AG08395 (cell line): ENCODE data around the gene RBM27.
A peak's percentile ranks its signal among the peaks of the same experiment; 100 is the strongest.
"Not testable (repeated sequence)": the region's sequence is repeated elsewhere in the genome, so short reads cannot be mapped to it uniquely, and the experiment has no call there.

ENCODE experiments used
- DNase-seq: peaks from one replicate; pipeline ENCODE4 v3.0.0; 2012; ENCODE audit warnings: mixed read lengths, low spot score

The RBM27 gene, protein sequence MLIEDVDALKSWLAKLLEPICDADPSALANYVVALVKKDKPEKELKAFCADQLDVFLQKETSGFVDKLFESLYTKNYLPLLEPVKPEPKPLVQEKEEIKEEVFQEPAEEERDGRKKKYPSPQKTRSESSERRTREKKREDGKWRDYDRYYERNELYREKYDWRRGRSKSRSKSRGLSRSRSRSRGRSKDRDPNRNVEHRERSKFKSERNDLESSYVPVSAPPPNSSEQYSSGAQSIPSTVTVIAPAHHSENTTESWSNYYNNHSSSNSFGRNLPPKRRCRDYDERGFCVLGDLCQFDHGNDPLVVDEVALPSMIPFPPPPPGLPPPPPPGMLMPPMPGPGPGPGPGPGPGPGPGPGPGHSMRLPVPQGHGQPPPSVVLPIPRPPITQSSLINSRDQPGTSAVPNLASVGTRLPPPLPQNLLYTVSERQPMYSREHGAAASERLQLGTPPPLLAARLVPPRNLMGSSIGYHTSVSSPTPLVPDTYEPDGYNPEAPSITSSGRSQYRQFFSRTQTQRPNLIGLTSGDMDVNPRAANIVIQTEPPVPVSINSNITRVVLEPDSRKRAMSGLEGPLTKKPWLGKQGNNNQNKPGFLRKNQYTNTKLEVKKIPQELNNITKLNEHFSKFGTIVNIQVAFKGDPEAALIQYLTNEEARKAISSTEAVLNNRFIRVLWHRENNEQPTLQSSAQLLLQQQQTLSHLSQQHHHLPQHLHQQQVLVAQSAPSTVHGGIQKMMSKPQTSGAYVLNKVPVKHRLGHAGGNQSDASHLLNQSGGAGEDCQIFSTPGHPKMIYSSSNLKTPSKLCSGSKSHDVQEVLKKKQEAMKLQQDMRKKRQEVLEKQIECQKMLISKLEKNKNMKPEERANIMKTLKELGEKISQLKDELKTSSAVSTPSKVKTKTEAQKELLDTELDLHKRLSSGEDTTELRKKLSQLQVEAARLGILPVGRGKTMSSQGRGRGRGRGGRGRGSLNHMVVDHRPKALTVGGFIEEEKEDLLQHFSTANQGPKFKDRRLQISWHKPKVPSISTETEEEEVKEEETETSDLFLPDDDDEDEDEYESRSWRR

DNA sequence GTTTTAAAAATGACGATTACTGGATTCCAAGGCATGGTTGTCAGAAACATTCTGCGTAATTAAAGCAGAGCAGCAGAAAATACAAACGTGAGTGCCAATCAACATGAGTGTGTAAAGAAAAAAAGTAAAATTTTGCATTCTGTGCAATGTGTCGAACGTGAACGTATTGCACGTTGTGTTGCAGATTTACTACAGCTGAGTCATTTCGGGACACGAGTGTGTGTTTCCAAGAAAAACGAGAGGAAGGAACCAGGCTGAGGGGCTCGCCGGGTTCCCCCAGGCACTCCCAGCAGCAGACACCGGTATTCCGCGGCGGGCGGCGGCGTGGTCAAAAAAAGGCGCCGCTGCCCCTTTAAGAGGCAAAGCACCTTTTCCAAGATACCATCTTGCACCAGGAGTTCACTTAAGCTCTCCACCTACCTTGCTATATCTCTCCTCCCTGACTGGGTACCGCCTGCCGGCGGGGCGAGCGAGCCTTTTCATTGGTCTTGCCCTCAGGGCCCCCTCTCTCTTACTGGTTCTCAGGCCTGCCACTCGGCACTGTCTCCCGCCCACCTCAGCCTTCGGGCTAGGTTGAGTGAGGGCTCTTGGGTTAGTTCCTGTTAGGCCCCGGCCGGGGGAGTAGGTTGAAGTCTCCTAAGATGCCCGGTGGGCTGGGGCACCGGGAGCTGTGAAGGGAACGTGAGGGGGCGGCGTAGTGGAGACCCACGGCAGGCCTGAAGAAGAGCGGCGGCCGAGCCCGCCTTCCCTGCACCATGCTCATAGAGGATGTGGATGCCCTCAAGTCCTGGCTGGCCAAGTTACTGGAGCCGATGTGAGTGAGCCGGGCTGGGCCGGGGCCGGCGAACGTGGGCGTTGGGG is at the start of gene RBM27:
Gene RBM27 (plus strand): TSS at position 595 of the 861 bp plus-strand sequence. CDS start 161 bp downstream, at position 756.
- DNase-seq = peak; percentile 100

DNA sequence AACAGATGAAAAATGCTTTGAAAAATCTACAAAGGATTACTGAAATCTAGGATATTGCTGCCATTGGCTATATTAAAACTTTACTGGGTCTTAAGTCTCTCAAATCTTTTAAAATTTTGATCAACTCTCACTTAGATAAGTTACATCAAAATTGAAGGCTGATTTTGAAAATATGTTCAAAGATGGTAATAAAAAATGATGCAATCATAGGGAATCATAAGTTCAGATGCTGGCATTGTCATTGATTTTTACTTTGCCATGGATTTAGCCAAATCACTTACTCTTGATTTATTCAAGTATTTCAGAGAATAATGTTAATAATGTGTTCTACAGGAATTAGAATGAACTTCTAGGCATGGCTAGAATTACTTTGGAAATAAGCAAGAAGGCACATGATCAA is 45.1 kb upstream of the RBM27 start:
- no peak for DNase-seq

DNA sequence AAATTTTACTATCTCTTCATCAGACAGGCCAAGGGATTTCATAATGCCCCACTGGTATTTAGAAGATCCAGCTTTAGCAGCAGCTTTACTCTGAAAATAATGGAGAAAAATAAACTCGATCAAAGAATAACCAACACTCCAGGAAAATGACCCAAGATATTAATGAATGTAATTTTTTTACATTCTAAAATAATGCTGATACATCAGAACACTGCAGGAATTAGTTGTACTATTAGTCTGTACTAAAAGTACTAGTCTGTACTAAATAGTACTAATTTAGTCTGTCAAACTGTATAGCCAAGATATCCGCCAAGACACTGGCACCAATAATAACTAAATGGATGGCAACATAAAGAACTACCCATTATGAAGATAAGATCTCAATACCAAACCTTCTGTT is 39.0 kb upstream of the RBM27 start:
- DNase-seq = no peak

DNA sequence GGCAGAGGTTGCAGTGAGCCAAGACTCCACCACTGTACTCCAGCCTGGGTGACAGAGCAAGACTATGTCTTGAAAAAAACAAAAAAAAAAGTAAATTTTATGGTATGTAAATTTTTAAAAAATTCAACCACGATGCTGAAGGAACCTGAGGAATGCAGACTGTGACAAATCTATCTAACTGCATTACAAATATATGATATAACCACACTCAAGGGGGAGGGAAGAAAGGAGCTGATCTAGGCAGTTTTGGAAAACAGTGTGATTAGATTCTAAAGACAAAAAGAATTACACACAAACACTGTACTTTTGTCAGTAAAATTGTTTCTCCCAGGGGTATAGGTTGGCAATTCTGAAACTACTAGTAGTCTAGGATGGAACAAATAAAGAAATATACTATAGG is 37.9 kb upstream of the RBM27 start:
- peak; percentile 4 for DNase-seq

DNA sequence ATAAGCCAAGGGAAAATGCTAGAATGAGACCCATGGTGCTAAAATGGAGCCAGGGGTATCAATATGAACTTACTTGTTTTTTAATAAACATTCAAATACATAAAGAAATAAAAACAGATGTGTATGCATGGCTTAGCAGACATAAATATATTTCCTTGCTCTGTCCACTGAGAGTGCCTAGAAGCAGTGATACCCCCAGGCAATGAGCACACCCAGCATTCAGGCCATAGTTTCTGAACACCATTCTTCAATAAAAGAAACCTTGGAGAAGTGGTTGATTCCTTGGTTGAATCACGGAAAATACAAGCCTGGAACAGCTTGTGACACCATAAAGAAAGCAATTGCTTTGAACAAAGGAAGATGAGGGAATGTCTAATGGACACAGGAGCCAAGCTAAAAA is 37.5 kb upstream of the RBM27 start:
- DNase-seq = no peak

DNA sequence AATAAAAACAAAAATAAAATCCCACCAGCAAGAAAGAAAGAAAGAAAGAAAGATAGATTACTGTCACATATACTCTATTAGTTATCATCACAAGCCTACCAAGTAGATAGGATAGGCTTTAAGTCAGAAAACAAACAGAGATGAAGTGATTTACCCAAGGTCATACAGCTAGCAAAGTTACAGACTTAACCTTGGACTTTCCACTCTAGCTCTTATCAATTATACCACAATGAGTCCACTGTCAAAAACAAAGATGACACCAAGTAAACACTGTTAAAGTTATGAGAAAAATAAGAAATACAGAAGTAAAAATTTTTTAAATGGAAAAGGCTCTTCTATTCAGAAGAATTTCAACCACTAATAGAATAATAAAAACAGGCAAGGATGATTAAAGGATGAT is 34.3 kb upstream of the RBM27 start:
- DNase-seq = no peak

DNA sequence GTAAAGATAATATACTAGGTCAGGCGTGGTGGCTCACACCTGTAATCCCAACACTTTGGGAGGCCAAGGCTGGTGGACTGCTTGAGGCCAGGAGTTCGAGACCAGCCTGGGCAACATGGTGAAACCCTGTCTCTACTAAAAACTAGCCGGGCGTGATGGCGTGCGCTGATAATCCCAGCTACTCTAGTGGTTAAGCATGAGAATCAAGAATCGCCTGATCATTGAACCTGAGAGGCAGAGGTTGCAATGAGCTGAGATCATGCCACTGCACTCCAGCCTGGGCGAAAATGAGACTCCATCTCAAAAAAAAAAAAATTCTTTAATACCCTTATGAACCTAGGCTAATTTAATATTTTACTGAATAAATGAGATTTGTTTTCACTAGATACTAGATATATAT is 30.4 kb upstream of the RBM27 start:
- DNase-seq = not testable (repeated sequence)

DNA sequence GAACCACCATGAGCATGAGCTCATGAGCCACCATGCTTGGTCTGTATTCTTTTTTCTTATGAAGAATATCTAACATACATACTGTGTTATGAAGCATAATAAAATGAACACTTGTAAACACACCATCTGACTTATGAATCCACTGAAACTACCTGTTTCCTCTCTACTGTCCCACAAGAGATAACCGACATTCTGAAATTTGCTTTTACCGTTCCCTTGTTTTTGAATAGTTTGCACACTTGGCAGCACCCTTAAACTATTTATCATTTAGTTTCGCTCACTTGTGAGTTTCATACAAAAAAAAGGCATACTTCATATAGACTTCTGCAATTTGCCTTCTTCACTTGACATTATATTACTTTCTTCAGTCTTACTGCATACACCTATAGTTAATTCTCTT is 29.8 kb upstream of the RBM27 start:
- DNase-seq = no peak

DNA sequence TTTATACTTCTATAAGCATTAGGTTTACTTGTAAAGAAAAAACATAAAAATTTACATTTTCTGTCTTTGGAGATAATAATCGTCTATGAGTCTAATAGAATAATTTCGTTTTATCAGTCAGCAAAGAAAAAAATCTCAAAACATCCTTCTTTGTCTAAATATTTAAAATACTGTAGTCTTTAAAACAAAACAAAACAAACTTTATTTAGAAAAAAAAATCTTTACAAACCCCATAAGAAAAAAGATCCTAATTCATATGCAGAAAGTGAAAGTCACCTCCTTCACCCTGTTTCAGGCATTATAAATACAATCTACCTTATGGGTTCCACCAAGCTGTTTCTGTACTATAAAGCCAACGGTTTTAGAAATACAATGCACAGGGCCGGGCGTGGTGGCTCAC is 26.6 kb upstream of the RBM27 start:
- no peak for DNase-seq

DNA sequence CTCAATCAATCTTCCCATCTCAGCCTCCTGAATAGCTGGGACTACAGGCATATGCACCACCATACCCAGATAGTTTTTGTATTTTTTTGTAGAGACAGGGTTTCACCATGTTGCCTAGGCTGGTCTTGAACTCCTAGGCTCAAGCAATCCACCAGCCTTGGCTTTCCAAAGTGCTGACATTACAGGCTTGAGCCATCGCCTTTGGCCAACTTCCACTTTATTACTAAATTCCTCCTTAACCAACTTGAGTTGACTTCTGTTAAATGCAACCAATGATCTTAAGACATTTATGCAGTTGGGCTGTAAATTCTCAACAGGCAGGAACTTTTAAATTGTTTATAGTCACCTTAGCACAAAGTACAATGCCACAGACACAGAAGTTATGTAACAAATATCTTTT is 23.7 kb upstream of the RBM27 start:
- no peak for DNase-seq

DNA sequence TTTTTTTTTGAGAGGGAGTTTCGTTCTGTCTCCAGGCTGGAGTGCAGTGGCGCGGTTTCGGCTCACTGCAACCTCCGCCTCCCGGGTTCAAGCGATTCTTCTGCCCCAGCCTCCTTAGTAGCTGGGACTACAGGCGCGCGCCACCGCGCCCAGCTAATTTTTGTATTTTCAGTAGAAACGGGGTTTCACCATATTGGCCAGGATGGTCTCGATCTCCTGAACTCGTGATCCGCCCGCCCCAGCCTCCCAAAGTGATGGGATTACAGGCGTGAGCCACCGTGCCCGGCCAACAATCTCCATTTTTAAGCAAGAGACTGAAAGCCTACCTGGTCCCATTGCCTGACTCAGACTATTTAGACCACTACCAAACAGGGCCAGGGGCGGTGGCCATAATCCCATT is 20.0 kb upstream of the RBM27 start:
- not testable (repeated sequence) for DNase-seq

DNA sequence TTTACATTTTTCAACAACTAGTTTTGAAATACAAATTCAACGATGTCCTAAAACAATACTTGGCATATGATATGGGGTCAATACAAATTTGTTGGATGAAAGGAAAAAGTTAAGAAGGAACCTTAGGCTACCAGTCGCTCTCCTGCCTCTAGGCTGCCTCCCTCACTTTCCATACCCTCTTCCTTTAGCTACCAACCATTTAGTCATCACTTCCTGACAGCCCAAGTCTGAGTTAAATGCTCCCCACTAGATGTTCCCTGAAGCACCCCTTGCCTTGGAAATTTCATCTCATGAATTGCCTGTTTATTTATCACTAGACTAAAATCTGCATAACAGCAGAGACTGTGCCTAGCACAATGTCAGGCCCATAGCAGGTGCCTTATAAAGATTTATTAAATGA is 18.2 kb upstream of the RBM27 start:
- no peak for DNase-seq

DNA sequence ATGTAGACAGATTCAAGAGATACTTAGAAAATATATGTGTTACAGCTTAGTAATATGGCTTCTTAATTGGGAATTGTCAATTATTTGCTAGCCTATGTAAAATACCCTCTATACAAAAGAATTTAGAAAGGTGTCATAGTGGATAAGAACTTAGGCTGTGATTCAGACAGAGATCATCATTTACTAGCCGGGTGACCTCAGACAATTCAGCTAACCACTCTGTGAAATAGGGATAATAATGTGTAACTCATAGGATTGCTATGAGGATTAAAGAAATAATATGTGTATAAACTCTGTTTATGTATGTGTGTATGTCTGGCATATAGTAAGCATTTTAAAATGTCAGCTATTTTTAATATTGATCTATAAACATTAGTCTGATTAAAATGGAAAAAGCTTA is 15.0 kb upstream of the RBM27 start:
- DNase-seq = peak; percentile 51

DNA sequence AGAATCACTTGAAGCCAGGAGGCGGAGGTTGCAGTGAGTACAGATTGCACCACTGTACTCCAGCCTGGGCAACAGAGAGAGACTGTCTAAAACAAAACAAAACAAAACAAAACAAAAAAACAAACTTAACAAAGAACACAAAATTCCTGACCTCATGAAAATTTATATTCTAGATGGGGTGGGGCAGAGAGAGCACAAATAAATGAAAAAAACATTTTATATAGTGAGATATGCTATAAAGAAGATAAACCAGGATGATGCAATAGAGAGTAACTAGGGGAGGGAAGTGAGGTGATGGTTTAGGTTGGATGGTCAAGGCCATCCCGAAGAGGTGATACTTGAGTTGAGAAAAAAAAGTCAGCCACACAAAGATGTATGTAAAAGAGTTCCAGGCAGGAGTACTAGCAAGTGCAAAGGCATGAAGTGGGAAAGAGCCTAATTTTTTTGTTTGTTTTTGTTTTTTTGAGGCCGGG is 10.8 kb upstream of the RBM27 start:
- no peak for DNase-seq

DNA sequence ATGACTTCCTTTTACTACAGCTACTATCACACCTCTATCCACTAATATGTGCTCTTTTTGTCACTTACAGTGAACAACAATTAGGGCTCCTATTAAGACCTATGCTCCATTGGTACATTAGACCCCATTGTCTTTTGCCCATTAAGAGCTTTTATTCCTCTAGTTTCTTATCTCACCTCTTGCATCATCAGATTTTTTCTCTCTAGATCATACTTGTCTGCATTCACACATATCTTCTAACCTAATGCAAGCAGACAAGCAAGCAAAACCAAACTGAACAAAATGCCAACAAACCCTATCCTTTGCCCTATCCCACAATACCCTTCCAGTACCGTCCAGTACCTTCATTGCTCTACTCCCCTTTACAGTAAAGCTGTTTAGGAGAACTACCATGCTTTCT is 10.1 kb upstream of the RBM27 start:
- DNase-seq = no peak

DNA sequence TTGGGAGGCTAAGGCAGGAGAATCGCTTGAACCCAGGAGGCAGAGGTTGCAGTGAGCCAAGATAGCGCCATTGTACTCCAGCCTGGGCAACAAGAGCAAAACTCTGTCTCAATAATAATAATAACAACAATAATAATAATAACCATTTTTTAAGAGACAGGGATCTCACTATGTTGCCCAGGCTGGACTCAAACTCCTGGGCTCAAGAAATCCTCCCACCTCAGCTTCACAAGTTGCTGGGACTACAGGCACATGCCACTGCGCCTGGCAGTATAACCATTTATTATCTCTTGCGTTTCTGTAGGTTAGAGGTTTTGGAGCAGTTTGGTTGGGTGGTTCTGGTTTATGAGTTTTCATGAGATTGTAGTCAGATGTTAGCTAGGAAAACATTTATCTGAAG is 8.4 kb upstream of the RBM27 start:
- not testable (repeated sequence) for DNase-seq

DNA sequence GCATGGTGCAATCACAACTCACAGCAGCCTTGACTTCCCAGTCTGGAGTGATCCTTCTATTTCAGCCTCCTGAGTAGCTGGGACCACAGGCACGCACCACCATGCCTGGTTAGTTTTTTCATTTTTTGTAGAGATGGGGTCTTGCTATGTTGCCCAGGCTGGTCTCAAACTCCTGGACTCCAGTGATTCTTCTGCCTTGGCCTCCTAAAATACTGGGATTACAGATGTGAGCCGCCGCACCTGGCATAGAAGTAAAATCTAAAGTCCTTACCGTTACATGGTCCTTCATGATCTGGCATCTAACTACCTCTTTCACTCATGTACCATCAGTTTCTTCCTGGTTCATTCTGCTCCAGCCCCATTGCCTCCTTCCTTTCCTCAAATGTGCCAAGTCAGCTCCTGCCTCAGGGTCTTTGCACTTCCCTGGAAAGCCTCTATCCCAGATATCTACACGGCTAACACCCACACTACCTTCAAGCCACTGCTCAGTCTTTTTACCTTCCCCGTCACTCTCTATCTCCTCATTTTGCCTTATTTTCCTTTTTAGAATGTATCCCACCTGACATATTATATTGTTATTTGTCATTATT is 6.9 kb upstream of the RBM27 start:
- DNase-seq = no peak

DNA sequence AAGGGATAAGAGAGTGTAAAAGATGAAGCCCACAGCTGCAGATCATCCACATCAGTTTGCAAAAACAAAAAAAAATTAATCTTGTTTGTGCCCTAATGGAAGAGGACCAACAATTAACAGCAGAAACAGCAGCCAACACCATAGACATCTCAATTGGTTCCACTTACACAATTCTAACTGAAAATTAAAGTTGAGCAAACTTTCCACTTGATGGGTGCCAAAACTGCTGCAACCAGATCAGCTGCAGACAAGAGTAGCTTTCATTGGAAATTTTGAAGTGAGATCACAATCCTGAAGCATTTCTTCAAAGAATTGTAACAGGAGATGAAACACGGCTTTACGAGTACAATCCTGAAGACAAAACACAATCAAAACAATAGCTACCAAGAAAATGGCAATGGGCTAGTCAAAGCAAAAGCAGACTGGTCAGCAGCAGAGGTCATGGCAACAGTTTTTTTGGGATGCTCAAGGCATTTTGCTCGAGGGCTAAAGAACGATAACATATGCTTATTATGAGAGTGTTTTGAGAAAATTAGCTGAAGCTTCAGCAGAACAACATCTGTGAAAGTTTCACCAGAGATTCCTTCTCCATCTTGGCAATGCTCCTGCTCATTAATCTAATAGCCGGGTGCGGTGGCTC is 4.1 kb upstream of the RBM27 start:
- DNase-seq = no peak

DNA sequence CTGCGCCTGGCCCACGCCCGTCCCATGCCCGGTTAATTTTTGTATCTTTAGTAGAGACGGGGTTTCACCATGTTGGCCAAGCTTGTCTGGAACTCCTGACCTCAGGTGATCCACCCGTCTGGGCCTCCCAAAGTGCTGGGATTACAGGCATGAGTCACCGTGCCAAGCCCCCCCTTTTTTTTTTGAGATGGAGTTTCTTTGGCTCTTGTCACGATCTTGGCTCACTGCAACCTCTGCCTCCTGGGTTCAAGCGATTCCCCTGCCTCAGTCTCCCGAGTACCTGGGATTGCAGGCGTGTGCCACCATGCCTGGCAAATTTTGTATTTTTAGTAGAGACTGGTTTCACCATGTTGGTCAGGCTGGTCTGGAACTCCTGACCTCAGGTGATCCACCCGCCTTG is 1.6 kb upstream of the RBM27 start:
- DNase-seq = not testable (repeated sequence)

DNA sequence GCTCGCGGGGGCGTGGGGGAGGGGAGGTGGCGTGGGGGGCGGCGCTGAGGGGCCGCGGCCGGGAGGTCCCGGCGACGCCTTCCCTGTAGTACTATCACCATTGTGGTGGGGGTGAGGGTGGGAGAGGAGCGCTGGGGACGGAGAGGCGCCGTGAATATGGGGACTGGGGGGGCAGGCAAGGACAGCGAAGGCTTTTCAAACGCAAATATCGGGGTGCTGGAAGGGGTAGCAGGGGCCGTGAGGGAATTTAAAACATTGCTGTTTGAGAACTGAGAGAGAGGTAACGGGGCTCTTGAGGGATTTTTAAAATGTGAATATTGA is 427 bp downstream of the RBM27 start:
- DNase-seq = no peak
